ENCODE results near the gene C17orf100.
"Not testable (repeated sequence)": the region's sequence is repeated elsewhere in the genome, so short reads cannot be mapped to it uniquely, and the experiment has no call there.

C17orf100 gene

DNA sequence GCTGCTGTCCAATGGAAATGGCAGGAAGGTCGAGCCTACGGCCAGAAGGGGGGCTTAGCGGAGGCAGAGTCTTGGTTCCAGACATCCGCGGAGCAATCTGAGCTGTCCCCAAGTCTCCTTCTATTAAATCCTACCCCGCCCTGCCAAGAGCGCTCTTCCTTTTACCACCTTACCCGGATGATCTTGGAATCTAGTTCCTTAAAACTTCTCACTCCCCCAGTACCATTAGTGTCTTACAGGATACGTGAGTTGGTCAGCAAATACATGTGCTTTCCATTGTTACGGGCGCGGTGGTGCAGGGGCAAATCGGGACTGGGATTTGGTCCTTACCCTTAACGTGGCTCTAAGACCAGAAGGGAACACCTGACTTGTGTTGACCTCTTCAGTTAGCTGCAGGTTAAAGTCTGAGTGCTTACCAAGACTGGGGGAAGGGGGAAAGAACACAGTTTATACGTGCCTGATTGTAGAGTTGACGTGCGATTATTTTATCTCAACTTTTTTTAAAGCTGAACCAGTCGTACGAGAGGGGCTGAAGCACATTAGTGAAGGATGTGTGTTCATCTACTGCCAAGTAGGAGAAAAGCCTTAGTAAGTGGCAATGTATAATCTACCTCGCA is 10.2 kb upstream of the C17orf100 start:
- no peak for DNase-seq

DNA sequence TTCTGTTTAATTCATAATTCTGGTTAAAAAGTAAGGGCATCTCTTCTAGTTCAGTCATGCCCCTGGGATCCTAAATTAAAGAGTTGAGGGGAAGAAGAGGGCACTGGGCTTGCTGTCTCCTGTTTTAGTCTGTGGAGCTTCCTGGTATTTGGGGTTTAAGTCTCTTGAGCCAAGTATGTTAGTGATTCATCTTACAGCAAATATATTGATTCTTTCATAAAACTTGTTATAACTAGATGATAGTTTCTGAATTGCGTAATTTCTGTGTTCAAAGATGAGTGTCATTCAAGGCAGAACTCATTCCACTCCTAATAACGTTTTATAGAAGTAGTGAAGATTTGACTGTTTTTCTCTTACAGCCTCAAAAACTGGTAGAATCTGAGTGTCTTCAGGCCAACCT is 9.0 kb upstream of the C17orf100 start:
- no peak for DNase-seq

DNA sequence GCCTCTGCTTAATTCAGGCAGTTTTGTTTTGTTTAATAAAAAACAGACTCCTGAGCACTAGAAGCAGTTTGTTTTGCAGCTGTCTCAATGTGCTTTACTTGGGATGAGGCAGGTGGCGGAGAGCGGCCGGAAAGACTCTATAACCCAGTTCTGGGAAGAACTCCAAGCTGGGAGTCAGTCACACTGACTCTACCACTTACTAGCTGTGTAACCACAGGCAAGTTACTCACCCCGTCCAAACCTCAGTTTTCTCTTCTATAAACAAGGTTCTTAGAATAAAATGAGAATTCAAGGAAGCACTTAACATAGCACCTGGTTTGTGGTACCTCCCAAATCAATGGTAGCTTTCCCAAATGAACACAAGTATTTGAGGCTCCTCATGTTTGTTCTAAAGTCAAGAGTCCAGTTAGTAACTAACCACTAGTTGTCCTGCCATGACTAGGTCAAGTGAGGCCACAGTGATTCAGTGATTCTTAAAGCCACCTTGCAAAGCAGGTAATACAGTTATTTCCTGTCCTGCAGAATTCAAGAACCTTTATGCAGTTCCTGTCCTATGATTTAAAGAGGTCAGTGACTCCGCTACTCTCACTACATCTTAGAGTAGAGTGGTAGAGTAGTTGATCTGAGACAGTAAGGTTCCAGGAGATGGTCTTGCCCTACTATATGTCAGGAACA is 8.0 kb upstream of the C17orf100 start:
- no peak for DNase-seq

DNA sequence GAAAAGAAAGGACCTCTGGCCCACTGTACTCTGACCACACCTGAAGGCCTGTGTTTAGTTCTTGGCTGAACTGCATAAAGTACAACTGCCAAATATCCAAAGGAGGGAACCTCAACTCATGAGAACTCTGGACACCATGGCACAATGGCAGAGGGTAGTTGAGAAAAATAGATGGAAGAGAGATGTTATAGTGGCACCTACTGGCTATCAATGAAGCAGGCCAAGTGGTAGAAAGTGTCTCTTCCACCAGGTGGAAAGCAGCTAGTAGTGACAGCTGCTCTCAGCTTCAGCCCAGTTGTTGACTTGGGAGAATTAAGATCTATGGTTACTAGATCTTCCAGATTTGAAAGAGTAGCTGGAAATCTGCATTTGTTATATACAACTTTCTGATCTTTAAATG is 3.4 kb upstream of the C17orf100 start:
- DNase-seq: no peak

DNA sequence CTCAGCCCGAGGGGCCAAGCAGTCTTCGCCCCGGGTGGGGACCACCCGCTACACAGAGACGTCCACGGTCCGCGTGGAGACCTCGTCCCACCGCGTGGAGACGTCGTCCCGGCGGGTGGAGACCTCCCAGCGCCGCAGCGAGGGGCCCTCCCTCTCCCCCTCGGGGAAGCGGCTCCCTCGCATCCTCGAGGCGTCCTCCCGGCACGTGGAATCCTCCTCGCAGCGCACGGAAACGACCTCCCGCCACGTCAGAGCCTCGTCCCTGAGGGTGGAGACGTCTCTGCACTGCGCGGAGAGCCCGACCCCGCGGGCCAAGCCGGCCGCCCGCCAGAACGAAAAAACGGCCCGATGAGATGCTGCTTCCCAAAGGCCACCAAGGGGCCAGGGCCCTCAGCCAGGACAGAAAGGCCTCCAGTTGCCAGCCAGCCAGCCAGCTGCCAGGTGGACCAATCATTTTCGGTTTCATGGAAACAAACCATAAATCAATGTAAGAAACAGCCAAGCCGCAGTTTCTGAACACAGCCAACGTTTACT is 424 bp downstream of the C17orf100 start:
- DNase-seq: no peak

DNA sequence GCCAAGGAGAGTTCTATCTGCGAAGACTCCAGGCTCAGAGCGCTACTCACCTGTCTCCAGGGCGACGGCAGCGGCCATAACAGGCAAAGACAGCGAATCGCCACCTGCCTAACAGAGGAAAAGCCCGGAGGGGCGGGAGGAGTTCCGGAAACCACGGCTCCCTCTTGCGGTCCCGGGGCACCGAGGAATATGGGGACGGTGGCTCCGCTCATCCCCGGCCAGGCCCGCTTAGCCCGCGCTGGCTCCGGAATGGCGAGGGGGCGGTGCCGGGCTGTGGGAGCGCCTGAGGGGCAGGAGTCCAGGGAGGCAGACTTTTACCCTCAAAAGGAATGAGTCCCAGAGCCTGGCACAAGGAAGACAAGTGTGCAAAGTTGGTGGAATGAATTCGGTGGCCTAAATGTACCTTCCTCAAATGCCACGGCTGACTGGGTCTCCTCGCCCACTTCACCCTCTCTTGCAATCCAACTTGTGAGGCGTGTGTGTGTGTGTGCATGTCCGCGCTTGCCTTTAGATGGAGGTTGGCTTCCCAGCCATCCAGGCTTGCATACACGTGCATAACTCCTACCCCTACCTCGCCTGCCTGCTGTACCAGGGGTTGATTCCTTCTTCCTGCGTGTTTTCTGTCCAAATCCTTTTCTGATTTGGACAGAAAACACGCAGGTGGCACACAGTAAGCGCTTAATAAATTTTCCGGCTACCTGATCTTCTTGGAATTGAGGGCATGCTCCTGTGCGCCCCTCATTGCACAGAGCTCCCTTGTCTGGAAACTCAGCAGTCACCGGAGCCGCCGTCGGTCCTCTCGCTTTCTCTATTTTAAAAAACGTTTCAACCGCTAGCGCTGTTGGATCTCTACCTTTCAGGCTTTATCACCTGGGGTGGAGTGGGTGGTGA is 3.5 kb downstream of the C17orf100 start:
- peak; percentile 63 for DNase-seq

DNA sequence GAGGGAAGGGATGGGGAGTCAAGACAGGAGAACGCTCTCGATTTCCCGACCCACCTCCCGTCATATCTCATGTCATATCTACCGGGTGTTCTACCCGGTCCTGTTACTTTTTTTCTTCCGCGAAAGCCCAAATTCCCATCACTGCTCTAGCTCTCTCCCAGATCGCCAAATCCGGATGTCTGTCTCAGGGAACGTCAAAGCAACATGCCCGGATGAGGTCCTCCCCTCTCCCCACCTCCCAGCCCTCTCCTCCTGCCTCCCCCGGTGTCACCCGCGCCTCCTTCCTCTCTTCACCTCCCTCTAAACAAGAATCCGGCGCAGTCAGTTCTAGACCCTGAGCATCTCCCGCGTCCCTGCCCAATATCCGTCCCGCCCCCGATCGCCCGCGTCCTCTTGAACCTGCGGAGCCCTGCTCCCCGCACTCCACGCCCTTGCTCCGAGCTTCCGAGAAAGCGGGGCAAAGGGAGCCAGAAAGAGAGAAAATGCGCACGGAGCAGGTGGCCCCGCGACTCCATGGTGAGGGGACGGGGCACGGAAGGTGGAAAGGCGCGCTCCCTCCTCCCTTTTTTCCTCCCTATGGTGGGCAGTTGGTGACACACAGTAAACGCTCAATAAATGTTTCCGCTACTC is 4.3 kb downstream of the C17orf100 start:
- DNase-seq: not testable (repeated sequence)

DNA sequence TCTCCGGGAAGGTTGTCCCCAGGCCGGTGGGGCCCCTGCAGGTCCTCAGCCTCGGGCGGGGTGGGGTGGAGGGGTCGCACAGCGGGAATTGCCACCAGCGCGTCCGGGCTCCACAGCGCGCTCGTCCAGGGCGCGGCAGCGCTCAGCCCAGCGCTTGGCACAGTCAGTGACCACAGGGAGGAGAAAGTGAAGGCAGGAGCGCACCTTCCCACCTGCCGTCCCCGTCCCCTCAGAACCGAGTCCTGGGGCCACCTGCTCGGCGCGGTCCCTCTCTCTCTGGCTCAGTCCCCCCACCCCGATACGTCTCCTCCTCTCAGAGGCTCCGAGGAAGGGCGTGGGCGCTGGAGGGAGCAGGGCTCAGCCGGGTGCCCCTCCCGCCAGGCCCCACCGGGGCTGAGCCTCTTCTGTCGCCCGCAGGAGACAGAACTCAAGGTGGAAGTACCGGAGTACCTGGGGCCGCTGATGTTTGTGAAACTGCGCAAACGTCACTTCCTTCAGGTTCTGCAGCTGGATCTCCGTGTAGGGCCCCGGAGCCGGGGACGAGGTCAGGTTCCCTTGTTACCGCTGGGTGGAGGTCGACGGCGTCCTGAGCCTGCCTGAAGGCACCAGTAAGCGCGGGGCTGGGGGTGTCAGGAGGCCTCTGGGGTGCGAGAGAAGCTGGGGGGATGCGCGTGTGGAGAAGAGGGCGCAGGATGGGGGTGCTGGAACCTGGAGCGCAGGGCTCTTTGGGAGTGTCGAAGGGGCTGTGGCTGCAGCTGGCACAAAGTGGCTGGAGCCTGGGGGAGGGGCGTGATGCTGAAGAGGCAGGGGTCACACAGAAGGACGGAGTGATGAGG is 5.5 kb downstream of the C17orf100 start:
- DNase-seq: peak; percentile 53

DNA sequence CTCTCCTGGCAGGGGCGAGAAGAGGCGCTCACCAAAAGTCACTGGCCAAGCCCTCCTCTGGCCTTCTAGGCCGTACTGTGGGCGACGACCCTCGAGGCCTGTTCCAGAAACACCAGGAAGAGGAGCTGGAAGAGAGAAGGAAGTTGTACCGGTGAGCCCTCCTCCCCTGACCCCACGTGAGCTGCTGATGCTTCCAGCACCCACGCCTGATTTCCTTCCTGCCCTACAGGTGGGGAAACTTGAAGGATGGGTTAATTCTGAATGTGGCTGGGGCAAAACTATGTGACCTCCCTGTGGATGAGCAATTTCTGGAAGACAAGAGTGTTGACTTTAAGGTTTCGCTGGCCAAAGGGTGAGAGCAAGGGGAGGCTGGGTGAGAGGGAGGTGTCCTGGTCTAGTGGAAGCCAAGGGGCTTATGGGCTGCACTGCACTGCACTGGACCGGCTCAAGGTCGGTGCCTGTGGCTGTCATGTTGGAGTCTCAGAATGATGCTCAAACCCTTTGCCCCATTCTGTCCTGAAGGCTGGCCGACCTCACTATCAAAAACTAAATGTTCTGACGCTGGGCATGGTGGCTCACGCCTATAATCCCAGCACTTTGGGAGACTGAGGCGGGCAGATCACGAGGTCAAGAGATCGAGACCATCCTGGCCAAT is 6.2 kb downstream of the C17orf100 start:
- DNase-seq: no peak

DNA sequence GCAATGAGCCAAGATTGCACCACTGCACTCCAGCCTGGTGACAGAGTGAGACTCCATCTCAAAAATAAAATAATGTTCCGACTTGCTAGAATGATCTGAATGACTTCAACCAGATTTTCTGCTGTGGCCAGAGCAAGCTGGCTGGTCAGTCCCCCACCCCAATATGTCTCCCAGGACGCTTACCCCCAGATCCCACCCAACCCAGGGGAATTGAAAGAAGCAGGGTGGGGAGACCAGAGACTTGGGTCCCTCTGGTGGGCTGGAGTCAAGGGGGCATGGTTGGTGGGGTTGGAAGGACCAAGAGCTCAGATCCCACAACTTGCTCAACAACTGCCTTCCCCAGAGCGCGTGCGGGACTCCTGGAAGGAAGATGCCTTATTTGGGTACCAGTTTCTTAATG is 6.8 kb downstream of the C17orf100 start:
- DNase-seq: not testable (repeated sequence)

DNA sequence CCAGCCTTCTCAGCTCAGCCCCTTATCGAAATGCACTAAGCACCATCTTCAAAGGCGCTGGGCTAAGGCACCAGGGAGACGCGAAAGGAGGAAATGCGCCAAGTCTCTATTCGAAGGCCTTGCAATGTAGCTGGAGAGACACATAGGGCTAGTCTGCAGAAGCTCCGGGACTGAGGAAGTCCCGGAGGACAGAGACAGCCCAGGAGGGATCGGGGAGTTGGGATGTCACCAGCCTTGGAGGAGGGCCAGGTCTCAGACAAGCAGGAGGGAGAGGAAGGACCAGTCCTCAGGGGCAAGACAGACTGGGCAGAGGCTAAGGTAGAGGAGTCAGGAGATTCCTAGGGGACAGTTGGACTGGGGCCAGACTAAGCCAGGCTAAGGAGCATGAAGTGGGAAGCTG is 8.5 kb downstream of the C17orf100 start:
- DNase-seq: no peak

DNA sequence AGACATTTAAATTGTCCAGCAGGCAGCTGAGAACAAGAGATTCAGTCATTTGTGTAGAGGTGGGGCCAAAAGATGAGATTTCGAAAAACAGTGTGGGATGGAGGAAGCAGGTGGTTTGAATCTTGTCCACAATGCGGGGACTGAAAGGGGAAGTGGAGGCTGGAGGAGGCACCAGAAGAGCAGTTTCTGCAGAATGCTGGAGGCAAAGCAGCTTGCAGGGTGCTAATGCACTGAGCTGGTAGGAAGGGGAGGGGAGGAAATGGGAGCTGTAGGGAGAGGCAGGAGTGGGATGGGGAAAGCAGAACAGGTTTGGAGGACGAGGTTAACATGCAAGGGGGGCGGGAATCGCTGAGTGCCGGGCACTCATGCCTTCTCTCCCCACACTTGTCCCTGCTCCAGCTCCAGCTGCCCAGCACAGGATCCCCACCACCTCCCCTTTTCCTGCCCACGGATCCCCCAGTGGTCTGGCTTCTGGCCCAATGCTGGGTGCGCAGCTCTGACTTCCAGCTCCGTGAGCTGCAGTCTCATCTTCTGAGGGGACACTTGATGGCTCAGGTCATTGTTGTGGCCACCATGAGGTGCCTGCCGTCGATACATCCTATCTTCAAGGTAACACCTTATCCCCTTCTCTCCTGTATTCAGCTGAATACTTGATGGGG is 9.4 kb downstream of the C17orf100 start:
- no peak for DNase-seq

DNA sequence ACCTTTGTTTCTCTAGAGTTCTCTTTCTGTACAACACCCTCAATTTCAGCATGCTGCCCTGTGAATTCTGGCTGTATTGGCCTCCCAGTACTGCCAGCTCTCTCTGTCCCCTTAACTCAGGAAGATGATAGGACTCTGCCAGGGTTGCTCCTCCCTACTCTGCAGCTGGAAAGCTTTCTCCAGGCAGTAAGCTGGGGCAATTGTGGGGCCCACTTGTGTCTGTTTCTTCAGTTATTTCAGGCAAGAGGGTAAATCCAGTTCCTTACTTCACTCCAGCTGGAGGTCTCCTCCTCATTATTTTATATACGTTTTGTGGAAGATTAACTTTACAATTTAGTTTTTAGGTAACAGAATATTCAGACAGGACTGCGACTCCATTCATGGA is 9.9 kb downstream of the C17orf100 start:
- DNase-seq: no peak

DNA sequence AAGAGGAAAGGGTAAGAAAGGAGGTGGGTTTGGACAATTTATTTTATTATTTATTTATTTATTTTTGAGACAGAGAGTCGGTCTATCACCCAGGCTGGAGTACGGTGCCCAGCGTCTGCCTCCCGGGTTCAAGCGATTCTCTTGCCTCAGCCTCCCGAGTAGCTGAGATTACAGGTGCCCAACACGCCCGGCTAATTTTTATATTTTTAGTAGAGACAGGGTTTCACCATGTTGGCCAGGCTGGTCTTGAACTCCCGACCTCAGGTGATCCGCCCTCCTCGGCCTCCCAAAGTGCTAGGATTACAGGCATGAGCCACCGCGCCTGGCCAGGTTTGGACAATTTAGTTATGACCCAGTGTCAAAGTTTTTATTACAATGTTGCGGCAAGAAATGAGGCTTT is 11.6 kb downstream of the C17orf100 start:
- DNase-seq: not testable (repeated sequence)

DNA sequence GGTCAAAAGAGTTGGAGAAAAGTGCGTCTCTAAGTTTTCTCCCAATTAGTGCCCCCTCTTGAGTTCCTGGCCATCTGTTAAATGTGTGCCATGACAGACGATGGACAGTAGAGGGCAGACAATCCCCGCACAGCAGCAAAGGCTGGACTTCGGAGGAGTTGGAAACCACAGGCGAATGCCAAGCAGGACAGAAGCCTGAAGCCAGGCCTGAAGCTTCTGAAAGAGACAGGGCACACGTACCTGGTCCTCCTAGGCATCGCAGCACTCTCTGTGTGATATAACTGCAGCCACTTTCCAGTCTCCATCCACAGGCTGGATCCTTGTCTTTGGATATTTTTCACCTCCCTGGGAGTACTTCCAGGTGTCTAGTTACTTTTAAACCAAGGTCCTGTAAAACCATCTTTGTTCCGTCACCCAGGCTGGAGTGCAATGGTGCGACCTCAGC is 14.5 kb downstream of the C17orf100 start:
- DNase-seq: peak; percentile 76

DNA sequence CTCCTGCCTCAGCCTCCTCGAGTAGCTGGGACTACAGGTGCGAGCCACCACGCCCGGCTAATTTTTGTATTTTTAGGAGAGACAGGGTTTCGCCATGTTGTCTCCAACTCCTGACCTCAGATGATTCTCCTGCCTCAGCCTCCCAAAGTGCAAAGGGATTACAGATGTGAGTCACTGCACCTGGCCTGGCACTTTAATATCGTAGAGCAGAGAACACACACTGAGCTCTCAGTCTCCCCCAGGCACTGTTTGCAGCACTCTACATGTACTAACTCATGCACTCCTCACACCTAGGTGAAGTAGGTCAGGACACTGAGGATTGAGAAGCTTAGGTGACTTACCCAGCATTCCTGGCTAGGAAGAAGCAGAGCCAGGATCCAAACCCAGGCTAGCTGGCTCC is 15.0 kb downstream of the C17orf100 start:
- no peak for DNase-seq

DNA sequence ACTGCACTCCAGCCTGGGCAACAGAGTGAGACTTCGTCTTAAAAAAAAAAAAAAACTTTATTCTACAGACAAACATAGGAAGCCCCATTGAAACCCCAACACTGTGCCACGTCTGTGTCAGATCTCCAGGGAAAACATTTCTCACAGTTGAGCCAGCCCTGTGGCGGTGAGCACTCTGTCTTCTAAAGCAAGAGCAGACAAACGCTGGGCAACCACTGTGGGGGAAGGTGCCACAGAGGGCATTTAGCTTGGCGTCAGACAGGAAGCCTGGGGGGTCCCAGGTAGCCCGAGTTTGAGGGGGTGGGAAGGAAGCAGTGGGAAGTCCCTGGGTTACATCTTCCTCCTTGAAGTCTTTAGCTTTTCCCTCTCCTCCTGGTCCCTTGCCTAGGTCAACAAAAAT is 16.0 kb downstream of the C17orf100 start:
- DNase-seq: no peak

DNA sequence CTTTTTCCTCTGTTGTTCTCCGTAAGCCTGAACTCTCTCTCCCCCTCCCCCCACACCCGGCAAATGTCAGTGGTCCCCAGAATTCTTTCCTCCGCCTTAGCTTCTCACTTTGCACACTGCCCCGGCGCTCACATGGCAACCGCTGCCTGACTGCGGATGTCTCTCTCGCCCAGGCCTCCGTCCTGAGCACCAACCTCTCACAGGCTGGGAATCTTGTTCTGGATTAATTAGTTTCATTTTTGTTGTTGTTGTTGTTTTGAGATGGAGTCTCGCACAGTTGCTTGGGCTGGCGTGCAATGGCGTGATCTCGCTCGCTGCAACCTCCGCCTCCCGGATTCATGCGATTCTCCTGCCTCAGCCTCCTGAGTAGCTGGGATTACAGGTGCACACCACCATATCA is 16.7 kb downstream of the C17orf100 start:
- DNase-seq: no peak

DNA sequence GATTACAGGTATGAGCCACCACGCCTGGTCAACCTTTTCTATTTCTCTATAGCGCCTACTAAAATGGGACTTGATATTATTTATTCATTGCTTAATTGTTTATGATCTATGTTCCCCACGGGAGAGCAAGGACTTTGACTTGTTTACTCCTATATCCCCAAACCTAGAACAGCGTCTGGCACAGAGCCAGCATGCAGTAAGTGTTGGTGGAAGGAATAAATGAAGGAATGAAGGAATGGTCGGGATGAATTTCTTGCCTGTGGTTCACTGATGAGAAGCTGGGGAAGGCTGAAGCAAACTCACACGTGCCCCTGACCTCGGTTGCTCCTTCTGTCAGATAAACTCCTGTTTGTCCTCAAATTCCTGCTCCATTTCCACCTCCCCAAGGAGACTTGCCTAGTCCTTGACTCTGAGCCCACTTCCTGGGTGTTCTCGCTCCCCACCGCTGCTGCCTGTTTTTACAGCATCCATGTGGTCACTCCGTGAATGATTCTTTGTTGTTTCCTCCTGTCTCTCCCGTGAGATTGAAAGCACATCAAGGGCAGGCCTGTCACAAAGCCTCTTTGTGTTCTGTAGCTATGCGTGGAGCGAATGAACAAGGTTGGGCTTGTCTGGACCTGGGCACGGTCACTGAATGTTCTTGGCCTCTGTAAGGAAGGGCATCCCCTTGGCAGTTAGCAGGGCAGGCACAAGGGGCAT is 17.3 kb downstream of the C17orf100 start:
- DNase-seq: no peak

DNA sequence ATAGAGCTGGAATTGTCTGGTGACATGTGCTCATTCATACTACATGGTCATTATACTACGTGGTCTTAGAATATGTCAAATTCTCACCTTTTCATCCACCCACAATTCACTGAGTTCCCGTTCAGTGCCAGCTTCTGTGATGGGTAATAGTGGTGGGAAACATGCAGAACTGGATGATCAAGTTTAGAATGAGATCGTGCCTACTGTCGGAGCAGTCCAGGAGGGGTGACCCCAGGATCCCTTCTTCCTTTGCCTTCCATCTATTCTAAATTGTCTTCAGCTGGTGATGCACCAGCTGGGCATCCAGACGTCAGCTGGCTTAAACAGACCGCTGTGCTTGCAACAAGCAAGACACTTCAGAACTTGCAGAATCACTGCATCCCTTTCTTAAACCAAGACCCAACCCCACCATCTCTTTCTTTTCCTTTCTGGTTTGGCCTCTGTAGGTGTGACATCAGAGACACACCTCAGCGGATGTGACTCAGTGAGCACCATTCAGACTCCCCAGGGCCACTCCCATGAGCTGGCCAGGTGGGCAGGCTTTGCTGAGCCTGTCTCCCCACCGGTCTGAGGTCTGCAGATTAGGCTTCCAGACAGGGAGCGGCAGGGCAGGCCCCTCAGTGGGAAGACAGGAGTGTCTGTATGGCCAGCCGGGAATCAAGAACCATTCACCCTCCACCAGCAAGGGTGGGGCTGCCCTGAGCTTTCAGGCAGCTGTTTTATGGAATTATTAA is 18.1 kb downstream of the C17orf100 start:
- DNase-seq: no peak

Measured in retina (tissue), 1 donor.